RWPE1 (cell line): Measurements from ENCODE around the gene PEX26.
"Not testable (repeated sequence)": the region's sequence is repeated elsewhere in the genome, so short reads cannot be mapped to it uniquely, and the experiment has no call there.

Source experiments
- CTCF ChIA-PET: fragments of 350-600 bp; sonication (Branson Sonifier 250); formaldehyde crosslinking; extraction: SDS; loops from one replicate; lab custom pipeline; 2021; lab: Yijun Ruan, JAX
- POLR2A ChIA-PET: fragments of 400-600 bp; formaldehyde crosslinking; extraction: SDS; loops from one replicate; lab custom pipeline; 2020; ENCODE audit warnings: antibody characterized with exemption; ENCODE audit not compliant: low non-redundant PET; lab: Yijun Ruan, JAX
- DNase-seq: peaks from one replicate; pipeline ENCODE4 v3.0.0; 2012; ENCODE audit warnings: low spot score
- H3K27ac ChIP-seq: fragments of 450-650 bp; 2 replicates; pipeline ENCODE4 v1.5.1; 2017
- CTCF ChIP-seq: fragments of 450-650 bp; conservative IDR thresholded peaks from 2 replicates; pipeline ENCODE4 v1.5.1; 2017; ENCODE audit warnings: low read depth, mild to moderate bottlenecking

The PEX26 gene

GRCh38 chr22:18121954-18122554 is 44.3 kb downstream of the PEX26 start:
- ChIA-PET CTCF (no interaction called here), POLR2A (no interaction called here)
- TF ChIP-seq CTCF, result no peak
- no peak overlapping the region for H3K27ac ChIP-seq
- no peak for DNase-seq

GRCh38 chr22:18123476-18124025 is 45.8 kb downstream of the PEX26 start:
- DNase-seq, H3K27ac ChIP-seq, CTCF ChIA-PET: not testable (repeated sequence)
- POLR2A ChIA-PET, result interaction anchor here (0.9 kb wide), 1 partner anchor 17 kb away, joined by 3 read pairs; no protein-coding TSS in a partner anchor

GRCh38 chr22:18126606-18127005 is 48.8 kb downstream of the PEX26 start:
- TF ChIP-seq CTCF, result no peak
- no peak for DNase-seq
- ChIA-PET CTCF (no interaction called here), POLR2A (no interaction called here)
- no peak overlapping the region for H3K27ac ChIP-seq

- no peak overlapping the region for H3K27ac ChIP-seq
- TF ChIP-seq CTCF, result no peak
- DNase-seq, result no peak
- ChIA-PET POLR2A (no interaction called here), CTCF (no interaction called here)
Observed at GRCh38 chr22:18130018-18130417, 52.2 kb downstream of the PEX26 start.

- no peak for DNase-seq
- no peak for TF ChIP-seq CTCF
- CTCF ChIA-PET, result no interaction called here
- POLR2A ChIA-PET, result no interaction called here
- no peak overlapping the region for H3K27ac ChIP-seq
Observed at GRCh38 chr22:18130699-18131429, 53.1 kb downstream of the PEX26 start.

GRCh38 chr22:18133452-18133851 is 55.7 kb downstream of the PEX26 start:
- ChIA-PET POLR2A (no interaction called here), CTCF (no interaction called here)
- no peak overlapping the region for H3K27ac ChIP-seq
- DNase-seq, result no peak
- TF ChIP-seq CTCF, result no peak
